Measurements from ENCODE around the gene INPP5D.
A peak's percentile ranks its signal among the peaks of the same experiment; 100 is the strongest.

- TF ChIP-seq CTCF (IDR thresholded peaks at IDR 0.05; ENCODE audit: control extremely low read depth in 1 of 3, insufficient read depth in 1 of 3, low read depth in 1 of 3, low read length in 3 of 3) (peak; percentile 92 to 94 (median 93)), POLR2A (IDR thresholded peaks at IDR 0.05; ENCODE audit: control extremely low read depth in 1 of 2, low read depth in 2 of 2, low read length in 2 of 2) (no peak), MAX (IDR thresholded peaks at IDR 0.05) (peak; percentile 47; the same call in 1 of the 2 replicates), HDAC2 (IDR thresholded peaks at IDR 0.05; ENCODE audit: borderline replicate concordance in 1 of 2, low read depth in 2 of 2, low read length in 2 of 2) (no peak), SIX5 (IDR thresholded peaks at IDR 0.05; ENCODE audit: low read depth, low read length) (no peak), POLR2AphosphoS5 (IDR thresholded peaks at IDR 0.05; ENCODE audit: low read depth, low read length) (no peak), EZH2 (IDR thresholded peaks at IDR 0.05; ENCODE audit: low read depth, low read length, severe bottlenecking) (no peak)
Observed at GRCh38 chr2:233053928-233054784, 6.0 kb upstream of the INPP5D start.

Data from H1 (cell line).